ENCODE measurements around the gene TSPAN11.
"Not testable (repeated sequence)": the region's sequence is repeated elsewhere in the genome, so short reads cannot be mapped to it uniquely, and the experiment has no call there.

TSPAN11 gene

GRCh38 chr12:31005256-31005943, 78.9 kb downstream of the TSPAN11 start:
- no peak for DNase-seq

DNA sequence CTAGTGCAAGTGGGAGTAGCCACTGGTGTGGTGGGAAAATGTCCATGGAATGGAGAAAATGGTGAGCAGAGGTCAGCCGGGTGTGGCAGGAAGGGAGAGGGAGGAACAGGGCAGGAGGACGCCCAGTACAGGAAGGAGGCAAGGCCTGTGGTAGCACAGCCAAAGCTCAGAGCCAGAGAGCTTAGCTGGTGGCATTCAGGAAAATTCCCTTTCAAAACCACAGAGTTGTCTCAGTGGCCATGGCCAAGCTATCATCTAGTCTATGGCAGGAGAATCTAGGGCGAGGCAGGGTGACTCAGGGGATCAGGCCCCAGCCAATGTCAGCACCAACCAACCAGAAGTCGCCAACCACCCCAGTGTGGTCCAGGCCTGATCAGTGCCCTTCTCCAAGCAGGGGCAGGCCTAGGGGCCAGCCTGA, 79.4 kb downstream of the TSPAN11 start:
- DNase-seq = no peak

GRCh38 chr12:31006416-31007152, 80.0 kb downstream of the TSPAN11 start:
- DNase-seq = no peak

GRCh38 chr12:31007153-31007495, 80.6 kb downstream of the TSPAN11 start:
- no peak for DNase-seq

DNA sequence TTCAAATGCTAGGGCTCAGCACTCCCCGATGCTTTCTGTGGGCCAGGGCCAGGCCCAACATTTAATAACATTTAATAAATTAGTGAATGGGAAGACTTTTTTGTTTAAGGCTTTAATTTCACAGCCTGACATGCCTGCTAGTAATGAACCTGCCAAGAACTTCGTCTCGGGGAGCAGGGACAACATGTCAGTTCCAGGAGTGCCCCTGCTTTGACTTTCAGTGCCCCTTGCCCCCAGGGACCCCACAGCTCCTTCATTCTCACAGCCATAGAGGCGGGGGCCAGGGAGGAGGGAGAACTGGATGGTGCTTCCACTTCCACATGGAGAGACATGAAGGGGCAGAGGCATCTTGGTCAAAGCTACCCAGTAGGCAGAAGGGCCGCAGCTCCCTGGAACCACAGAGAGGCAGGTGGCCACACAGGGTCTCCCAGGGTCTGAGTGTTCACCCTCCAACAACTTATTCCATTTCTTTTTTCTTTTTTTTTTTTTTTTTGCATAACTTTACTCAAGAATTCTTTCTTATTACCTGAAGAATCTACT, 81.2 kb downstream of the TSPAN11 start:
- DNase-seq = no peak

DNA sequence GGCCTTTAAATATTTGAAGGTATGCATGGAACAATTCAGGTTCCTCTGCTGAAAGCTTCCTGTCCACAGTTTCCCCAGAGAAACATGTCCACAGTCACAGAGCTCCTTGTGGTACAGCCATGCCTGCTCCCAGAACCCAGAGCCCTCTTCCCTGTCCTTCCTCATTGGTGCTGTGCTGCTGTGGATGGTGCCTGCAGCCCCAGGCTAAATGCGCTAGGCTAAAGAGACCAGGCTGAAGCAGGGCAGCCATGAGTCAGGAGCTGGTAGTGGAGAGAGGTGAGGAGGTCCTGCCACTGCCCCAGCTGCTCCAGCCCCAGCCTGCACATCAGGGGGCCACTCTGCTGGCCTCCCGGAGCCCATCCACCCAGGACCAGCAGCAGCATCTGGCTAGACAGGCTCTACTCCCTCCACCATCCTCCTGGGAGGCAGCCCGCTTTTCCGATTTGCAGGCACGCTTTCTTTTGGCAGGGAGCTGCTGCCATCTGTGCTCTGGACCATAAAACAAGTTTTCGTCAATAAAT, 81.8 kb downstream of the TSPAN11 start:
- no peak for DNase-seq

DNA sequence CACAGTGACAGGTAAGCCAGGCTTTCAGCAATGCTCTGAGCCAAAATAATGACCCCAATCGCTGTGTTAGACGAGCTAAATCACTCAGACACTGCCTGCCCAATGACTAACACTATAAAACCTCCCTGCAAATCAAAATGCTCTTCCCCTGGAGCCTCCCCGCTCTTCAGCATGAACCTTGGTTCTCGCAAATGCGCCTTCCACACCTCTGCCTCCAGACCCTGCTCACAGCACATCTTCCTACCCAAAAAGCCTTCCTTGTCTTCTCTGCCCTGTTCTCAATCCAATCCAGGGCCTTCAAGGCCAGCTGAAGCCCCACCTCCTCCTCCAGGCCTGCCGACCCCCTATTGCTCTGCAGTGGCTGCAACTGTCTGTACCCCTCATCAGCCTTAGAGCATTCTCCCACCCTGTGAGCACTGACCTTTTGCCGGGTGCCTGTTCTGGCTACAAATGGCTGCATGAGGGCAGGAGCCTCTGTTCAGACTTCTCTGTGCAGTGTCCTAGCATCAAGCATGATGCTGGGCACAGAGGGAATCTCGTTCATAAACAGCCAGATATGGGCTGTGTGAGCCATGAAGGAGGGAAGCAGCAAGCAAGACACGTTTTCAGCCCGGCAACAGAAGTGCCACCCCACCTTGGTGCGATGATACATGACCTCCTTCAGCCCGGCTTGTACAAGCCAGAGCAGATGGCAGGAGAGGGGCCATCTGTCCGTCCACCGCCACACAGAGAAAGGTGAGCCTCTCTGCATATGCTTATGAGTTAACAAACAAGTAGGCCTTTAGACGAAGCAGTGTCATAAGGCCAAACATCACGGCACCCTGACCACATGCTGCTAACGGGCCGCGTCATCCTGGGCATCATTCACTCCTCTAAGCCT, 82.7 kb downstream of the TSPAN11 start:
- no peak for DNase-seq

DNA sequence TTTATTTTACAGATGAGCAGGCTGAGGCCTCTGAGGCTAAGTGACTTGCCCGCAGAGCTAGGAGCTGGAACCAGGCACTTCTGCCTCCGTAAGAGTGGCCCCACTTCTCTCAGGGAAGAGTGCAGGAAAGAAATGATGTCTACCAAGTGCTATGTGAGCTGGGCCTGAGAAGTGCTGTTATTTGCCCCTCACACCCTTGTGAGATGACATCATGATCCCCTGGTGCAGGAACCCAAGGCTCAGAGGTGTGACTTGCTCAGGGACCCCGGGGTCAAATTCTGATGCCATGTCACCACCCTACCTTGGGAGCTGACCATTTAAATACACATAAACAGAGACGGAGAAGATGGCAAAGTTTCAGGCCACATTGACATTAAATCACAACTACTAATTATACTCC, 83.4 kb downstream of the TSPAN11 start:
- DNase-seq = no peak

DNA sequence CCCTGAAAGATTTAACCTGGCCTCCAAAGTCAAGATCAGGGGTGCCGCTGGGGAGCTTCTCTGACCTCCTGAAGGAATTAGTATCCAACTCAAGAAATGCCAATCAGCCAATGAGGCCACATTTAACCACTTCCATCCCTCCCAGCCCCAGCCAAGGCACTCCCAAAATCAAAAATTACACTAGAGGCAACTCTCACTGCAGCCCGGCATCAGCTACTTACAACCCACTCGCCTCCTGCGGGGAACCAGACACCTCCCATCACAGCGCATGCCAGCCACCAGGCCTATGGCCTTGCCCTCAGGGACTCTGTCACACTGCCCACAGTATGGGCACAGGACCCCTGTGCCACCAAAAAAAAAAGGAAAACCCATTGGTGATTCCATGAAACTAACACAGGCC, 84.8 kb downstream of the TSPAN11 start:
- DNase-seq = no peak

DNA sequence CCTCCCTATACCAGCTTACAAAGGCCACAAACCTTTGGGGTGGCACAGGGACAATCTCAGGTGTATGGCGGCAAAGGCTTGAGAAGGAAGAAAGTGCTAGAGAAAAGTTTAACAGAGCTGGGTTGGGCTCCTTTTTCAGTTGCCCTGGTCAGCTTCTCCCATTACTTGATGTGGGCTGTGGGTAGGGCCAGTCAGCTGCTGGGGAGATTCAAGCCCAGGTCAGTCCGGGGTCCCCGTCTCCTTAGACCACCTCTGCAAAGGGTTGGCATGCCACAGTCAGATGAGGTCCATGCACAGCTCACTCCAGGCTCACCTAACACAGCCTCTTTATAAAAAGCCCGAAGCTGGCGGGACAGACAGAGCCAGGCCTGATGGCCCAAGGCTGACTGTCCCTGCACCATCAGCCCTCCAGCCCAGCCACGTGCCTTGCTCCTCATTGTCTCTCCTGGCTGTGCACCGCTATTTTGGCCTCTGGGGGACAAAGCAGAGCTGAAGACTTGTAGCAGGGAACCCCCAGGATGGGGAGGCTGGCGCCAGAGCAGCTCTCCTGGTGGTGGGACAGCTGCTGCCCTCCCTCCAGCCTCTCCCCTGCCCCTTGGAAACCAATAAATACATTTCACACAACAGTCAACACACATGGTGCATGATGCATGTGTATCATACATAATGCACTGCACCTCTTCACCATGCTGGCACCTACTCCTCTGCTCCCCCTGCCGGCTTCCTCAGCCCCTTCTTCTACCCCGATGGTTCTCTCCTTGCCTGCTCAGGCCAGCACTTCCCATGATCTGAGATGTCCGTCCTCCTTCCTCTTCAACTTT, 85.4 kb downstream of the TSPAN11 start:
- DNase-seq = no peak

DNA sequence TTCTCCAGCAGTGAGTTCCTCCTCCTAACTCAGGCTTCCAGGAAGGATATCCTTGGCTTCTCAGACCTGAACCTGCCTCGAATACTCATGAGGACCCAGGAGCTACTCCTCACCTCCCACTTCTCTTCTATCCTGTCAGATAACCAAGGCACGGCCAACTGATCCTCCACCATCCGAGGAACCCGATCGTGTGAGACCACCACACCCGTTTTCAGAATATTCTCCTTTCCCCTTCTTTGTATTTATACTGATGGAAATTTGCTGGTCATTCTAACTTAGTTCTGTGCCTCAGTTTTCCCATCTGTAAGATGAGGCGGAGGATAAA, 86.0 kb downstream of the TSPAN11 start:
- not testable (repeated sequence) for DNase-seq

DNA sequence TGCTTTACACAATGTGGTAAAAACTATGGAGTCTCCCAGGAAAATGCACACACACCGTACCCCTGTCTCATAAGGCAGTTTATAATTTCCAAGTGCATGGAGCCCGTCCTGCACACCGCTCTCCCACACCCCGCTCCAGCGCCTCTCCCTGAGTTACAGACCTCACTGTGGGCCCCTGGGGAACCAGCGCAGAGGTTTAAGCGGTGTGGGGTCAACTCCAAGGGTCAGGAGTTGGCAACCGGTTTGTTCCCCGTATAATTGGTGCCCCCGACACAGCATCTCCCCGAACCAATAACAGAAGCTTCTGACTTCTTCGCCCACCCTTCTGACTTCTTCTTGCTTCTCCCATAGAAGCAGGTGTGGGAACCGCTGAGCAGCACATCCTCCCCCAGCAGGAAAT, 88.7 kb downstream of the TSPAN11 start:
- no peak for DNase-seq

GRCh38 chr12:31016057-31016456, 89.5 kb downstream of the TSPAN11 start:
- DNase-seq = no peak

- DNase-seq = no peak
Measured at GRCh38 chr12:31017535-31017934, 91.0 kb downstream of the TSPAN11 start.

DNA sequence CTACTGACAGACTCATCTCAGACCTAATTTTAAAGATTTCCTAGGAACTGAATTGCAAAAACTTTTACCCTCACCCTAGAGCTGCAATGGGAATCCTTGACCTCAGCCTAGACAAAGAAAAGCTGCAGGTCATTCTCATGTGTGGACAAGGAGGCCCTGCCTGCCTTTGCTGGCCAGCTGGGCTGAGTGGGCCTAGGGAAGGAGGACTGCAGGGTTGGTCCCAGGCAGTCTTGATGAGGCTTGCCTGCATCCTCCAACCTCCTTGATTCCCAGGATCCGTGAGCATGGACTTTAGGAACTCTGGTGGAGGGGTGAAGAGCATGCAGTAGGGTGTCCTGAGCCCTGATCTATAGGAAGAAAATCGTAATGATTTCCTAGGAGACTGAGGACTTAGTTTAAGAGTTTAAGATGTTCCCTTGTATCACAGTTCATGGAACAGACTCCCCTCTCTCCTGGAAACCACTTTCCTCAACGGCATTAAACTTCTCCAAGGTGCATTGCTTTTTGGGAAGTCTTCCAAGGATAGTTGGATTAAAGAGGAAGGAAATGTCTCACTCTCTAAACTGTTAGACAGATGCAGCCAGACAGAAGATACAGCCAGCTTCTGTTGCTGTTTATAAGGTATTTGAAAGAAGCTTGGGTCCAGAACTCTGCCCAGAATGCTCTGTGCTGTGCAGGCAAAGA, 91.7 kb downstream of the TSPAN11 start:
- no peak for DNase-seq

- DNase-seq = no peak
Measured at GRCh38 chr12:31018790-31019505, 92.4 kb downstream of the TSPAN11 start.

- no peak for DNase-seq
Measured at GRCh38 chr12:31019561-31019960, 93.0 kb downstream of the TSPAN11 start.

DNA sequence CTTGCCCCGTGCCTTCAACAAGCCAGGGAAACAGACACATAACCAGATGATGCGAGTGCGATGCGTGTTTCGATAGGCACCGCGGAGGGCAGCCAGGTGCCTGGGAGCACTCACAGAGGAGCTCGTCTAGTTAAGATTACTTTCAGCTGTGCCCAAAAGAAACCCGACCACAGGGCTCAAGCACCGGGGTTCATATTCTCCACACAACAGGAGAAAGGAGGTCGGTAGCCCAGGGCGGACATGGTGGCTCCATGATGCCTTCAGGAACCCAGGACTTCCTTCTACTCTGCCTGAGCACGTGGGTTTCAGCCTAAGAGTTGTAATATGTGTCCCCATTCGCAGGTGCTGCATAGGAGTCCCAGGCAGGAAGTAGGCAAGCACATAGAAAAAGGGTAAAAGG, 93.4 kb downstream of the TSPAN11 start:
- DNase-seq = no peak

DNA sequence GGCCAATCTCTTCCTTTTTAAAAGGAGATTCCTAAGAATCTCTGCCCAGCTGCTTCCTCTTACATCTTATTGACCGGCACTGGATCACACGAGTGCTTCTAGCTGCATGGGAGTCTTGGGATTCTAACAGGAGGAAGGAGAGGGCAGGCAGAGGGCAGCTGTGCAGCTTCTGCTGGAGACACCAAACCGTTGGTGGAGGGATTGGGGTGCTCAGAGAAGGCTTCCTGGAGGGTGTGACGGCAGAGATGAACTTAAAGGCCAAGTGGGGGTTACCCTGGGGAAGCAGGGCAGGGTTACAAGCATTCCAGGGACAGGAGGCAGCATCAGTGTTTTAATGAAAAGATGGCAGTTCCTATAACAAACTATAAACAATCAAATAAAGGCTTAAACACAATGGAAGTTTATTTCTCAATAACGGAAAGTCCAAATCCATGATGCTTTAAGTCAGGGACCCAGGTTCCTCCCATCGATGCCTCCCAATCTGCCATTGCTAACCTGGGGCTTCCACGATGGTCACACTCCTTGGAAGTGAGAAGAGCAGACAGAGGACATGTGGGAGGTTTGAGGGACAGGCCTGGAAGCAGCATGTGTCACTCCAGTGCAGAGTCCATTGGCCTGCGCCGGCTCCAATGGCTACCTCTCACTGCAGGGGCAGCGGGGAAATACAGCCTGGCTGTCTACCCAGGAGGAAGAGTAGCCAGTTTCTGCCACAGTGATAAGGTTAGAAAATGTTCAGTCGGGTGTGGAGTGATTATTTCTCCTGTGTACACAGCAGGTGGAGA, 94.0 kb downstream of the TSPAN11 start:
- DNase-seq = no peak

DNA sequence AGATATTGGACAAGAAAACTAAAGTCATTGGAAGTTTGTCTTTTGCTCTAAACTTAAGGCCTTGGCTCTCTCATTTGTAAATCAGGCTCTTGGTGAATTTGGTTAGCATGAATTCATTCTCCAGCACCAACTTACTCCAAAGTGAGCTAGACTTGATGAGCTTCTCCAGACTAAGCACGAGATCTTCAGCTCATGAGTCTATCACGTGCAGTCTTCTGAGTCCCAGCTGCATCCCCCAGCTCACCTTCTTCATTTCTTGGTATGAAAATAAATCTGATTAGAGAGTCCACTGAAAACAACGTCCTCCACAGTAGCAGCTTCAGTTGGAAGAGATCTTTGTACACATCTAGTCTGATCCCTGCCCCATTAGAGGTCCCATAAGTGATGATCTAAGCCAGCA, 94.6 kb downstream of the TSPAN11 start:
- no peak for DNase-seq

Measured in GOT3 (cell line).